Transverse colon (tissue), 4 donors: ENCODE measurements around the gene ICA1L. TPM values are rescaled to one million over a fixed set of nuclear protein-coding genes. Genes with fewer than 3 reads are reported as not detected.

Source experiments
- DNase-seq: peaks from one replicate; pipeline ENCODE4 v3.0.0-alpha.2; 2019
- H3K27ac ChIP-seq, 4 donors: fragments of 200-600 bp; sonication (generic); 2 replicates each; pipeline ENCODE4 v1.5.1; 2016 to 2018; ENCODE audit warnings: inconsistent platforms in 4 of 4
- H3K27me3 ChIP-seq: fragments of 200-600 bp; sonication (generic); 2 replicates; pipeline ENCODE4 v1.5.1; 2017; ENCODE audit warnings: inconsistent platforms
- H3K36me3 ChIP-seq, 4 donors: fragments of 200-600 bp; sonication (generic); 2 replicates each; pipeline ENCODE4 v1.5.1; 2017 to 2019; ENCODE audit warnings: inconsistent platforms in 4 of 4
- H3K4me1 ChIP-seq, 4 donors: fragments of 200-600 bp; sonication (generic); 2 replicates each; pipeline ENCODE4 v1.5.1; 2017 to 2020; ENCODE audit warnings: inconsistent platforms in 4 of 4
- H3K4me3 ChIP-seq, 4 donors: fragments of 200-600 bp; sonication (generic); 1 replicate in 1 of 4; 2 replicates in 3 of 4; pipeline versions ENCODE4 v1.5.1 to v1.6.1; 2017 to 2019; ENCODE audit warnings: inconsistent platforms in 4 of 4
- H3K9me3 ChIP-seq, 2 donors: fragments of 200-600 bp; sonication (generic); 2 replicates each; pipeline ENCODE4 v1.5.1; 2017 to 2019; ENCODE audit warnings: inconsistent platforms in 2 of 2
- CTCF ChIP-seq, 5 experiments: fragments of 200-600 bp in 3 of 5; fragments of 450-650 bp in 2 of 5; sonication (generic) in 3 of 5; IDR thresholded peaks; 1 replicate in 2 of 5; 2 replicates in 3 of 5; pipeline ENCODE4 v1.5.1; 2016 to 2017; ENCODE audit warnings: antibody characterized with exemption in 5 of 5, inconsistent platforms in 3 of 5, mild to moderate bottlenecking in 2 of 5, moderate library complexity in 1 of 5
- EP300 ChIP-seq: sonication (generic); formaldehyde crosslinking; IDR thresholded peaks from one replicate; pipeline ENCODE4 v1.6.1; 2017; ENCODE audit warnings: antibody characterized with exemption, low read depth
- POLR2A ChIP-seq: fragments of 450-650 bp; IDR thresholded peaks from one replicate; pipeline ENCODE4 v1.6.1; 2016; ENCODE audit warnings: antibody characterized with exemption, mild to moderate bottlenecking, moderate library complexity
- POLR2AphosphoS5 ChIP-seq, 3 donors: sonication (generic); formaldehyde crosslinking; IDR thresholded peaks; one replicate each; pipeline ENCODE4 v1.6.1; 2016; ENCODE audit warnings: antibody characterized with exemption in 3 of 3
- WGBS, 2 donors: methylation state at CpG; one replicate each; pipeline ENCODE4 v1.1.5; 2018; ENCODE audit warnings: low coverage in 1 of 2; 5-methylcytosine and 5-hydroxymethylcytosine counted together
- in situ Hi-C, 4 donors: fragments of 200-750 bp; cut with MboI; loops; one replicate each; pipeline versions ENCODE4 v1.15.0 to v1.15.1; 2017; ENCODE audit warnings: low sequenced_read_pairs in 3 of 4, low pct_ligation_motif_present in 1 of 4, low pct_unique_long_range_greater_than_20kb in 1 of 4
- intact Hi-C: fragments of 100-400 bp; cut with DNase I; formaldehyde crosslinking; loops from one replicate; pipeline ENCODE4 v1.15.1; 2023; ENCODE audit warnings: low total_unique reads
- total RNA-seq, 4 donors: library from RNA; depleted of rRNA; stranded (reverse); fragments of >200 nt; gene quantifications; one replicate each; pipeline ENCODE4 v1.1.0, GENCODE V29; 2016

The ICA1L gene
- total RNA-seq, 4 donors from 2014 or later = 4.4 to 39.4 (median 20.5) TPM

DNA sequence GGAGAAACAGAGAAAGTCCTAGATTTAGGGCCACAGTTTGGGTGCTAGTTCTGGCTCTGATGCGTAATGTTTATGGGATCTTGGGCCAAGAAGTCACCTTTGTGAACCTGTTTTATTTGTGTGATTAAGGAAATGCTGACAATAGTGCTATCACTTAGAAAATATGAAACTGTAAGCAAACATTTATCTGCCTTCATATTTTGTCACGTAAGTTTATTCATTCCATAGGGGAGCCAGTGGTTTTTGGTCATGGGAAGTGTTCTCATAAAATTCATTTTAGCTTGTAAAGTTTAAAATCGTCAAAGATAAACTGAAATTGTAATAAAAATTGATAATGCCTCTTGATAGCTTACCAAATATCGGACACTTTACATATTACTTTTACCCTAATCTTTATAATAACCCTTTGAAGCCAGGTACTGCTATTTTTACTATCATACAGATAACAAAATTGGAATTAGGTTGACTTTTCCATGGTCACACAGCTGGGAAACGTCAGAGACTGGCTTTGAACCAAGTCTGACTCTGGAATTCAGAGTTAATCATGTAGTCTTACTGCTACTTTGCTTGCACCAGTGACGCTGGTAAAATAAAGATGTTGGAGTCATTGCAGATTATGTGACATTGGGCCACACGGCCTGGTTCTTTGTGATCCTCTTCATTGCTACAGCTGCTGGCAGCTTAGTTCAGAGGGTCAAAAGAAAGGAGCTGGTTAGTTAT, 99.7 kb downstream of the ICA1L start:
- DNase-seq = no peak
- no peaks in the 10 kb centered on the region for H3K27me3 ChIP-seq
- H3K36me3 ChIP-seq = peaks cover 0 to 12% (median 6%) of the 10 kb centered on the region in 4 donors
- 68 to 76% methylated on average over 7 of the region's 7 CpGs for WGBS, 2 donors
- in situ Hi-C loops (loop anchor here in 1 of 4 donors (25.0 kb wide), 1 partner anchor 185 kb away; no protein-coding TSS in a partner anchor), intact Hi-C loops (no loop called here)
- no peak overlapping the region for H3K27ac ChIP-seq
- no peaks in the 10 kb centered on the region for H3K9me3 ChIP-seq
- peaks cover 0 to 5% (median 0%) of the 10 kb centered on the region in 4 donors for H3K4me1 ChIP-seq
- TF ChIP-seq POLR2A = no peak
- peak in 1 of 3 donors; percentile 19 for TF ChIP-seq POLR2AphosphoS5 (IDR thresholded peaks at IDR 0.05)
- H3K4me3 ChIP-seq = no peak overlapping the region

- TF ChIP-seq EP300 (no peak), POLR2AphosphoS5 (IDR thresholded peaks at IDR 0.05) (no peak), POLR2A (no peak)
- Histone ChIP-seq H3K36me3 (peaks cover 0 to 12% (median 6%) of the 10 kb centered on the region in 4 donors), H3K27me3 (no peaks in the 10 kb centered on the region), H3K4me1 (peaks cover 0 to 5% (median 0%) of the 10 kb centered on the region in 4 donors), H3K4me3 (no peak overlapping the region), H3K27ac (no peak overlapping the region), H3K9me3 (no peaks in the 10 kb centered on the region)
- WGBS, 2 donors = 83 to 91% methylated on average over 1 of the region's 1 CpG
- intact Hi-C loops = no loop called here
- no peak for DNase-seq
- in situ Hi-C loops = loop anchor here in 1 of 4 donors (25.0 kb wide), 1 partner anchor 184 kb away; no protein-coding TSS in a partner anchor
Measured at GRCh38 chr2:202771336-202771735, 100.2 kb downstream of the ICA1L start.

- Histone ChIP-seq H3K4me1 (peaks cover 0 to 5% (median 0%) of the 10 kb centered on the region in 4 donors), H3K4me3 (no peak overlapping the region), H3K27me3 (no peaks in the 10 kb centered on the region), H3K36me3 (peaks cover 0 to 12% (median 6%) of the 10 kb centered on the region in 4 donors), H3K9me3 (no peaks in the 10 kb centered on the region), H3K27ac (no peak overlapping the region)
- no peak for TF ChIP-seq EP300
- no peak for TF ChIP-seq POLR2AphosphoS5 (IDR thresholded peaks at IDR 0.05)
- TF ChIP-seq CTCF (IDR thresholded peaks at IDR 0.05) = no peak
- no peak for TF ChIP-seq POLR2A
- intact Hi-C loops = no loop called here
- in situ Hi-C loops = loop anchor here in 1 of 4 donors (25.0 kb wide), 1 partner anchor 182 kb away; no protein-coding TSS in a partner anchor
- no peak for DNase-seq
Measured at GRCh38 chr2:202769201-202769600, 102.4 kb downstream of the ICA1L start.

DNA sequence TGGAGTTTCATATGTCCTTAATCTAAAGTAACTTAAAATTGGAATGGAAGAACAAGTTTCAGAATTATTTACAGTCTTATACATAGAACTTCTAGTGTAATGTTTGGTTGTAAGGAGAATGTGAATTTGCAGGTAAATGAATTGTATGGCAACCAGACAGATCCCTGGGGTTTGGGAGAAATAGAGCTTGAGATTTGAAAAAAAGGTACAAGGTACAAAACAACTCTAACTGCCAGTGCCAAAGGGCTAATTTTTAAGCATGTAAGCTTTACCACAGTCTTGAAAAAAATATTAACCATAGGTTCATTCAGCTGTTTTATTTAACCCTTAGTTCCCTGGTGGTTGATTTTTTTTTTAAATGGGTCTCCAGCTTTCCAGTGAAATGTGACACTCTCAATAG, 103.3 kb downstream of the ICA1L start:
- in situ Hi-C loops (loop anchor here in 1 of 4 donors (25.0 kb wide), 1 partner anchor 181 kb away; no protein-coding TSS in a partner anchor), intact Hi-C loops (no loop called here)
- peaks cover 0 to 5% (median 0%) of the 10 kb centered on the region in 4 donors for H3K4me1 ChIP-seq

More for the DNA sequence above, 103.3 kb downstream of the ICA1L start:
- H3K36me3 ChIP-seq = peaks cover 0 to 12% (median 6%) of the 10 kb centered on the region in 4 donors
- no peak for DNase-seq
- no peaks in the 10 kb centered on the region for H3K9me3 ChIP-seq
- H3K27me3 ChIP-seq = no peaks in the 10 kb centered on the region
- no peak for TF ChIP-seq CTCF (IDR thresholded peaks at IDR 0.05)
- no peak for TF ChIP-seq POLR2AphosphoS5 (IDR thresholded peaks at IDR 0.05)
- no peak for TF ChIP-seq POLR2A
- TF ChIP-seq EP300 = no peak
- no peak overlapping the region for H3K4me3 ChIP-seq
- H3K27ac ChIP-seq = no peak overlapping the region
